H9 (cell line): ENCODE data around the gene ROBO1. TPM values are rescaled to one million over a fixed set of nuclear protein-coding genes. Genes with fewer than 3 reads are reported as not detected.

ENCODE experiments used
- DNase-seq: peaks from one replicate; pipeline ENCODE4 v3.0.0-alpha.2; 2017
- H2AFZ ChIP-seq: one replicate; pipeline ENCODE4 v1.6.1; 2013; ENCODE audit warnings: mild to moderate bottlenecking, low read length, control low read depth, moderate library complexity
- H2AK5ac ChIP-seq: 2 replicates; pipeline ENCODE4 v1.6.1; 2013; ENCODE audit warnings: low read length, control low read depth, mixed read lengths; ENCODE audit not compliant: insufficient read length
- H2BK120ac ChIP-seq: one replicate; pipeline ENCODE4 v1.6.1; 2013; ENCODE audit warnings: low read depth, mild to moderate bottlenecking, low read length, control low read depth, inconsistent platforms; ENCODE audit not compliant: poor library complexity, severe bottlenecking
- H2BK12ac ChIP-seq: 2 replicates; pipeline ENCODE4 v1.6.1; 2013; ENCODE audit warnings: low read length, control low read depth, mixed read lengths, low read depth; ENCODE audit not compliant: insufficient read length
- H2BK15ac ChIP-seq: 2 replicates; pipeline ENCODE4 v1.6.1; 2013; ENCODE audit warnings: low read depth, low read length, control low read depth
- H2BK20ac ChIP-seq: one replicate; pipeline ENCODE4 v1.6.1; 2013; ENCODE audit warnings: low read depth, mild to moderate bottlenecking, low read length, control low read depth, inconsistent platforms; ENCODE audit not compliant: poor library complexity, severe bottlenecking
- H2BK5ac ChIP-seq: 2 replicates; pipeline ENCODE4 v1.6.1; 2013; ENCODE audit warnings: low read length, control low read depth, mixed read lengths; ENCODE audit not compliant: insufficient read length
- H3K14ac ChIP-seq: 2 replicates; pipeline ENCODE4 v1.6.1; 2013; ENCODE audit warnings: low read length, control low read depth; ENCODE audit not compliant: insufficient read depth
- H3K18ac ChIP-seq: 2 replicates; pipeline ENCODE4 v1.6.1; 2013; ENCODE audit warnings: low read depth, mild to moderate bottlenecking, mixed read lengths, low read length, control low read depth; ENCODE audit not compliant: insufficient read length
- H3K23ac ChIP-seq: 2 replicates; pipeline ENCODE4 v1.6.1; 2013; ENCODE audit warnings: low read length, control low read depth, mixed read lengths, low read depth; ENCODE audit not compliant: insufficient read length
- H3K23me2 ChIP-seq: 2 replicates; pipeline ENCODE4 v1.6.1; 2013; ENCODE audit warnings: low read depth, mild to moderate bottlenecking, mixed read lengths, low read length, control low read depth; ENCODE audit not compliant: insufficient read length, poor library complexity, severe bottlenecking
- H3K27ac ChIP-seq: 2 replicates; pipeline ENCODE4 v1.5.1; 2013; ENCODE audit warnings: low read length, control low read depth, mixed read lengths, low read depth; ENCODE audit not compliant: insufficient read length
- H3K27me3 ChIP-seq: 2 replicates; pipeline ENCODE4 v1.6.1; 2013; ENCODE audit warnings: low read length, control low read depth, inconsistent platforms; ENCODE audit not compliant: insufficient read depth
- H3K4ac ChIP-seq: 2 replicates; pipeline ENCODE4 v1.6.1; 2013; ENCODE audit warnings: low read depth, mild to moderate bottlenecking, control low read depth, inconsistent platforms, low read length, moderate library complexity
- H3K4me1 ChIP-seq: 2 replicates; pipeline ENCODE4 v1.6.1; 2013; ENCODE audit warnings: low read length, control low read depth, inconsistent platforms; ENCODE audit not compliant: insufficient read depth
- H3K4me2 ChIP-seq: 2 replicates; pipeline ENCODE4 v1.6.1; 2013; ENCODE audit warnings: low read length, control low read depth, mixed read lengths; ENCODE audit not compliant: insufficient read length, insufficient read depth
- H3K56ac ChIP-seq: 2 replicates; pipeline ENCODE4 v1.6.1; 2013; ENCODE audit warnings: low read depth, mild to moderate bottlenecking, mixed read lengths, low read length, control low read depth; ENCODE audit not compliant: insufficient read length
- H3K79me1 ChIP-seq: 2 replicates; pipeline ENCODE4 v1.6.1; 2013; ENCODE audit warnings: low read depth, mild to moderate bottlenecking, moderate library complexity, low read length, control low read depth, inconsistent platforms; ENCODE audit not compliant: insufficient read depth, poor library complexity, severe bottlenecking
- H3K79me2 ChIP-seq: 2 replicates; pipeline ENCODE4 v1.6.1; 2013; ENCODE audit warnings: low read length, control low read depth, inconsistent platforms; ENCODE audit not compliant: insufficient read depth
- H3K9ac ChIP-seq: 2 replicates; pipeline ENCODE4 v1.6.1; 2013; ENCODE audit warnings: low read length, control low read depth, mixed read lengths; ENCODE audit not compliant: insufficient read length; ENCODE audit errors: extremely low read depth
- H3K9me3 ChIP-seq: one replicate; pipeline ENCODE4 v1.6.1; 2013; ENCODE audit warnings: low read depth, low read length, inconsistent platforms; ENCODE audit not compliant: control insufficient read depth
- H3T11ph ChIP-seq: one replicate; pipeline ENCODE4 v1.6.1; 2013; ENCODE audit warnings: mild to moderate bottlenecking, low read length, control low read depth, inconsistent platforms
- H4K20me1 ChIP-seq: one replicate; pipeline ENCODE4 v1.6.1; 2013; ENCODE audit not compliant: control insufficient read depth, insufficient read length, insufficient read depth
- H4K5ac ChIP-seq: 2 replicates; pipeline ENCODE4 v1.6.1; 2013; ENCODE audit warnings: low read depth, mild to moderate bottlenecking, mixed read lengths, low read length, control low read depth; ENCODE audit not compliant: insufficient read length
- H4K8ac ChIP-seq: replicated peaks from 2 replicates; pipeline ENCODE4 v1.6.1; 2013; ENCODE audit warnings: low read length, control low read depth, mixed read lengths, low read depth; ENCODE audit not compliant: insufficient read length
- H4K91ac ChIP-seq: 2 replicates; pipeline ENCODE4 v1.6.1; 2013; ENCODE audit warnings: low read depth, mild to moderate bottlenecking, moderate library complexity, mixed read lengths, low read length, control low read depth; ENCODE audit not compliant: insufficient read length
- H3K27ac Mint-ChIP-seq, 3 experiments: 2 replicates in 2 of 3; 3 replicates in 1 of 3; pipeline ENCODE4 v1.8.0; 2020 to 2021; ENCODE audit warnings: mixed read lengths in 3 of 3, mild to moderate bottlenecking in 1 of 3, moderate library complexity in 1 of 3
- H3K27me3 Mint-ChIP-seq: 2 replicates; pipeline ENCODE4 v1.8.0; 2021; ENCODE audit warnings: low read depth, mild to moderate bottlenecking, moderate library complexity, mixed read lengths
- H3K36me3 Mint-ChIP-seq, 3 experiments: 2 replicates in 2 of 3; 3 replicates in 1 of 3; pipeline ENCODE4 v1.8.0; 2020 to 2021; ENCODE audit warnings: low read depth in 3 of 3, mixed read lengths in 3 of 3; ENCODE audit not compliant: insufficient read depth in 1 of 3
- H3K4me1 Mint-ChIP-seq, 2 experiments: 2 replicates each; pipeline ENCODE4 v1.8.0; 2020; ENCODE audit warnings: mixed read lengths in 2 of 2
- H3K4me3 Mint-ChIP-seq, 2 experiments: 2 replicates in 1 of 2; 3 replicates in 1 of 2; pipeline ENCODE4 v1.8.0; 2020 to 2021; ENCODE audit warnings: mild to moderate bottlenecking in 2 of 2, mixed read lengths in 2 of 2, moderate library complexity in 1 of 2
- H3K9me3 Mint-ChIP-seq, 2 experiments: 2 replicates in 1 of 2; 3 replicates in 1 of 2; pipeline ENCODE4 v1.8.0; 2020; ENCODE audit warnings: mild to moderate bottlenecking in 2 of 2, mixed read lengths in 2 of 2, moderate library complexity in 1 of 2
- CTCF ChIP-seq: fragments of 200-600 bp; sonication (generic); conservative IDR thresholded peaks from 3 replicates; pipeline ENCODE4 v1.8.0; 2021; ENCODE audit warnings: antibody characterized with exemption, mild to moderate bottlenecking
- WGBS: extraction: QIAGEN DNeasy Blood & Tissue Kit; methylation state at CpG from one replicate; pipeline ENCODE4 v1.1.7; 2013; ENCODE audit warnings: missing lambda C conversion rate, low lambda C conversion rate, mixed read lengths; ENCODE audit not compliant: insufficient read length; ENCODE audit errors: extremely low coverage; 5-methylcytosine and 5-hydroxymethylcytosine counted together
- total RNA-seq: library from RNA; stranded (reverse); gene quantifications from 2 replicates; pipeline ENCODE4 v1.2.1, GENCODE V29; 2021

The ROBO1 gene
- total RNA-seq, 1 experiment from 2014 or later, result 62.7 TPM

- DNase-seq, result no peak
- Histone ChIP-seq H2BK12ac (no peak overlapping the region), H2AK5ac (no peak overlapping the region), H4K91ac (no peak overlapping the region), H3K23me2 (no peaks in the 10 kb centered on the region), H3T11ph (no peak overlapping the region), H3K23ac (no peak overlapping the region), H3K14ac (no peak overlapping the region), H3K4me2 (no peak overlapping the region), H3K4ac (no peak overlapping the region), H2BK120ac (no peak overlapping the region), H4K20me1 (no peaks in the 10 kb centered on the region), H3K27ac (no peak overlapping the region), H3K79me2 (no peaks in the 10 kb centered on the region), H2BK20ac (no peak overlapping the region), H3K9me3 (no peaks in the 10 kb centered on the region), H2BK15ac (no peak overlapping the region), H3K18ac (no peak overlapping the region), H4K5ac (no peak overlapping the region), H3K27me3 (no peaks in the 10 kb centered on the region), H3K4me1 (no peaks in the 10 kb centered on the region), H2AFZ (no peak overlapping the region), H4K8ac (no peak overlapping the region), H2BK5ac (no peak overlapping the region), H3K9ac (no peak overlapping the region), H3K79me1 (no peaks in the 10 kb centered on the region), H3K56ac (no peak overlapping the region)
- no CpG with 5 or more reads among the region's 1 CpG for WGBS
- 0 out of 4 replicates have a peak, but pooled peaks cover 0 to 2% of the 10 kb centered on the region in 2 experiments for H3K4me1 Mint-ChIP-seq
- H3K4me3 Mint-ChIP-seq, result no peak overlapping the region
- H3K27me3 Mint-ChIP-seq, result no peaks in the 10 kb centered on the region
- no peak for TF ChIP-seq CTCF
- no peaks in the 10 kb centered on the region for H3K36me3 Mint-ChIP-seq
- no peaks in the 10 kb centered on the region for H3K9me3 Mint-ChIP-seq
- no peak overlapping the region; a peak in 2 of 7 replicates for H3K27ac Mint-ChIP-seq
These were observed 306.5 kb downstream of the ROBO1 start for GRCh38 chr3:79461129-79461792.
